ENCODE results near the gene SIL1. TPM values are rescaled to one million over a fixed set of nuclear protein-coding genes. Genes with fewer than 3 reads are reported as not detected.

The SIL1 gene
- total and polyA plus RNA-seq, 9 of the 15 experiments (the other 6 are each of a cell fraction or from before 2014, with no cell fraction given) = 1.3 to 30.5 (median 18.1) TPM

GRCh38 chr5:139022528-139022927 is 175.6 kb downstream of the SIL1 start:
- Histone ChIP-seq H3K4me3 (no peak overlapping the region), H3K9me3 (replicated peaks; ENCODE audit: control insufficient read depth, insufficient read depth, low read depth, low read length) (no peaks in the 10 kb centered on the region), H3K4me1 (replicated peaks in 1 of 2; ENCODE audit: control insufficient read depth in 2 of 2, insufficient read depth in 2 of 2, low read length in 2 of 2) (0 out of 5 replicates have a peak, but pooled peaks cover 0 to under 1% of the 10 kb centered on the region in 2 experiments), H3K9ac (ENCODE audit: insufficient read depth in 1 of 2, low read depth in 2 of 2, low read length in 2 of 2) (no peak overlapping the region), H3K4me2 (ENCODE audit: insufficient read depth, low read length) (no peak overlapping the region), H3K79me2 (ENCODE audit: control insufficient read depth, insufficient read depth, low read length) (no peaks in the 10 kb centered on the region), H4K20me1 (replicated peaks; ENCODE audit: control insufficient read depth, insufficient read depth, low read length) (no peaks in the 10 kb centered on the region), H3K27ac (ENCODE audit: extremely low read depth, low read depth, low read length) (no peak overlapping the region), H3K9me1 (ENCODE audit: control insufficient read depth, insufficient read depth, low read length) (no peaks in the 10 kb centered on the region), H2AFZ (ENCODE audit: low read depth, low read length) (no peak overlapping the region), H3K27me3 (ENCODE audit: control insufficient read depth in 2 of 2, insufficient read depth in 2 of 2, low read length in 2 of 2) (no peaks in the 10 kb centered on the region), H3K36me3 (ENCODE audit: control insufficient read depth, insufficient read depth, low read length) (no peaks in the 10 kb centered on the region)
- in situ Hi-C loops (cut with MboI) = no loop called here
- ChIA-PET CTCF (ENCODE audit: low intra/inter-chr PET ratio) (no interaction called here), POLR2A (interaction anchor here (0.6 to 0.8 kb wide), 2 partner anchors 59 to 129 kb away, joined by 3 to 4 read pairs; no protein-coding TSS in a partner anchor)
- intact Hi-C loops (cut with micrococcal nuclease) = no loop called here
- TF ChIP-seq EP300 (IDR thresholded peaks at IDR 0.05; ENCODE audit: low read length) (no peak), CHD2 (IDR thresholded peaks at IDR 0.05; ENCODE audit: low read depth, low read length) (no peak), PBX2 (CRISPR knock-in tag; IDR thresholded peaks at IDR 0.05; ENCODE audit: low read depth) (no peak), PBX2 (tag; conservative IDR thresholded peaks at IDR 0.05; ENCODE audit: low read depth) (no peak), MAZ (CRISPR knock-in tag; conservative IDR thresholded peaks at IDR 0.05 in 1 of 2, IDR thresholded peaks at IDR 0.05 in 1 of 2) (no peak), E4F1 (CRISPR knock-in tag; IDR thresholded peaks at IDR 0.05; ENCODE audit: borderline replicate concordance) (no peak), ZNF57 (CRISPR knock-in tag; IDR thresholded peaks at IDR 0.05) (no peak), SIRT6 (IDR thresholded peaks at IDR 0.05; ENCODE audit: low read depth, low read length) (no peak), HDAC2 (IDR thresholded peaks at IDR 0.05) (no peak), ZNF316 (IDR thresholded peaks at IDR 0.05) (no peak), TRIM28 (IDR thresholded peaks at IDR 0.05) (no peak), GATAD2A (IDR thresholded peaks at IDR 0.05) (no peak), TCF3 (CRISPR knock-in tag; IDR thresholded peaks at IDR 0.05) (no peak), ZNF707 (CRISPR knock-in tag; conservative IDR thresholded peaks at IDR 0.05) (no peak), ZNF655 (CRISPR knock-in tag; IDR thresholded peaks at IDR 0.05) (no peak), XRCC4 (IDR thresholded peaks at IDR 0.05; ENCODE audit: extremely low read depth, insufficient read depth, insufficient read length) (no peak), ATF1 (CRISPR knock-in tag; IDR thresholded peaks at IDR 0.05) (no peak), ATF1 (tag; IDR thresholded peaks at IDR 0.05) (no peak), MAFF (IDR thresholded peaks at IDR 0.05; ENCODE audit: low read length) (no peak), BRF1 (IDR thresholded peaks at IDR 0.05; ENCODE audit: borderline replicate concordance, extremely low read depth, insufficient read length) (no peak)
- no peak for ATAC-seq
- WGBS (ENCODE audit: insufficient coverage, low coverage, missing lambda C conversion rate) = 100% methylated on average over 1 of the region's 1 CpG
- BruUV-seq (replicated peaks) = no TSS peak
- no peak for FAIRE-seq
- DNase-seq (ENCODE audit: extremely low read depth in 1 of 4, low spot score in 3 of 4) = no peak
